ENCODE results near the gene TCHP. TPM values are rescaled to one million over a fixed set of nuclear protein-coding genes. Genes with fewer than 3 reads are reported as not detected.

Gene TCHP
- total and polyA plus RNA-seq, 2 experiments from 2014 or later, result 3.1 to 6.2 TPM

- Histone ChIP-seq H3K36me3 (ENCODE audit: insufficient read depth) (no peaks in the 10 kb centered on the region), H3K4me2 (peak overlapping the region; percentile 39), H3K27ac (ENCODE audit: low read depth) (no peak overlapping the region)
Observed at GRCh38 chr12:109944561-109945359, 44.7 kb downstream of the TCHP start.

More at GRCh38 chr12:109944561-109945359, 44.7 kb downstream of the TCHP start:
- Histone ChIP-seq H4K20me1 (replicated peaks; ENCODE audit: insufficient read depth) (no peaks in the 10 kb centered on the region), H3K4me1 (ENCODE audit: insufficient read depth) (peaks cover 18% of the 10 kb centered on the region), H2AFZ (no peak overlapping the region), H3F3A (replicated peaks; ENCODE audit: low read depth) (no peaks in the 10 kb centered on the region), H3K27me3 (ENCODE audit: insufficient read depth) (no peaks in the 10 kb centered on the region), H3K79me2 (replicated peaks; ENCODE audit: insufficient read depth) (no peaks in the 10 kb centered on the region), H3K9me2 (ENCODE audit: insufficient read depth) (no peaks in the 10 kb centered on the region), H3K4me3 (peak overlapping the region; percentile 17; the same call in 1 of the 2 replicates)
- Mint-ChIP-seq H3K36me3 (ENCODE audit: low read depth) (peaks cover 3% of the 10 kb centered on the region; the same call in 2 of the 3 replicates), H3K4me1 (peaks cover 33% of the 10 kb centered on the region), H3K4me3 (peak overlapping the region; percentile 57), H3K27ac (peak overlapping the region; percentile 85), H3K9me3 (no peaks in the 10 kb centered on the region), H3K27me3 (ENCODE audit: insufficient read depth, low read depth, poor library complexity) (peaks cover 6% of the 10 kb centered on the region)
- TF ChIP-seq ETS1 (IDR thresholded peaks at IDR 0.05), result no peak; the same call in 1 of the 2 replicates
- 0 out of 2 replicates have a peak, but pooled peaks have one; percentile 30 for TF ChIP-seq ZNF462 (CRISPR knock-in tag; IDR thresholded peaks at IDR 0.05)
- no peak for TF ChIP-seq ZNF114 (CRISPR knock-in tag; IDR thresholded peaks at IDR 0.05)
- peak; percentile 54; the same call in 1 of the 2 replicates for TF ChIP-seq POLR2AphosphoS5 (IDR thresholded peaks at IDR 0.05; ENCODE audit: low read depth)
- TF ChIP-seq, protein P1, sequence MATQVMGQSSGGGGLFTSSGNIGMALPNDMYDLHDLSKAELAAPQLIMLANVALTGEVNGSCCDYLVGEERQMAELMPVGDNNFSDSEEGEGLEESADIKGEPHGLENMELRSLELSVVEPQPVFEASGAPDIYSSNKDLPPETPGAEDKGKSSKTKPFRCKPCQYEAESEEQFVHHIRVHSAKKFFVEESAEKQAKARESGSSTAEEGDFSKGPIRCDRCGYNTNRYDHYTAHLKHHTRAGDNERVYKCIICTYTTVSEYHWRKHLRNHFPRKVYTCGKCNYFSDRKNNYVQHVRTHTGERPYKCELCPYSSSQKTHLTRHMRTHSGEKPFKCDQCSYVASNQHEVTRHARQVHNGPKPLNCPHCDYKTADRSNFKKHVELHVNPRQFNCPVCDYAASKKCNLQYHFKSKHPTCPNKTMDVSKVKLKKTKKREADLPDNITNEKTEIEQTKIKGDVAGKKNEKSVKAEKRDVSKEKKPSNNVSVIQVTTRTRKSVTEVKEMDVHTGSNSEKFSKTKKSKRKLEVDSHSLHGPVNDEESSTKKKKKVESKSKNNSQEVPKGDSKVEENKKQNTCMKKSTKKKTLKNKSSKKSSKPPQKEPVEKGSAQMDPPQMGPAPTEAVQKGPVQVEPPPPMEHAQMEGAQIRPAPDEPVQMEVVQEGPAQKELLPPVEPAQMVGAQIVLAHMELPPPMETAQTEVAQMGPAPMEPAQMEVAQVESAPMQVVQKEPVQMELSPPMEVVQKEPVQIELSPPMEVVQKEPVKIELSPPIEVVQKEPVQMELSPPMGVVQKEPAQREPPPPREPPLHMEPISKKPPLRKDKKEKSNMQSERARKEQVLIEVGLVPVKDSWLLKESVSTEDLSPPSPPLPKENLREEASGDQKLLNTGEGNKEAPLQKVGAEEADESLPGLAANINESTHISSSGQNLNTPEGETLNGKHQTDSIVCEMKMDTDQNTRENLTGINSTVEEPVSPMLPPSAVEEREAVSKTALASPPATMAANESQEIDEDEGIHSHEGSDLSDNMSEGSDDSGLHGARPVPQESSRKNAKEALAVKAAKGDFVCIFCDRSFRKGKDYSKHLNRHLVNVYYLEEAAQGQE (IDR thresholded peaks at IDR 0.05; ENCODE audit: unreplicated experiment), result no peak
- TF ChIP-seq, protein P2, sequence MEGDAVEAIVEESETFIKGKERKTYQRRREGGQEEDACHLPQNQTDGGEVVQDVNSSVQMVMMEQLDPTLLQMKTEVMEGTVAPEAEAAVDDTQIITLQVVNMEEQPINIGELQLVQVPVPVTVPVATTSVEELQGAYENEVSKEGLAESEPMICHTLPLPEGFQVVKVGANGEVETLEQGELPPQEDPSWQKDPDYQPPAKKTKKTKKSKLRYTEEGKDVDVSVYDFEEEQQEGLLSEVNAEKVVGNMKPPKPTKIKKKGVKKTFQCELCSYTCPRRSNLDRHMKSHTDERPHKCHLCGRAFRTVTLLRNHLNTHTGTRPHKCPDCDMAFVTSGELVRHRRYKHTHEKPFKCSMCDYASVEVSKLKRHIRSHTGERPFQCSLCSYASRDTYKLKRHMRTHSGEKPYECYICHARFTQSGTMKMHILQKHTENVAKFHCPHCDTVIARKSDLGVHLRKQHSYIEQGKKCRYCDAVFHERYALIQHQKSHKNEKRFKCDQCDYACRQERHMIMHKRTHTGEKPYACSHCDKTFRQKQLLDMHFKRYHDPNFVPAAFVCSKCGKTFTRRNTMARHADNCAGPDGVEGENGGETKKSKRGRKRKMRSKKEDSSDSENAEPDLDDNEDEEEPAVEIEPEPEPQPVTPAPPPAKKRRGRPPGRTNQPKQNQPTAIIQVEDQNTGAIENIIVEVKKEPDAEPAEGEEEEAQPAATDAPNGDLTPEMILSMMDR (conservative IDR thresholded peaks at IDR 0.05; ENCODE audit: low read depth in 2 of 2), result peak; percentile 13 to 52; a peak in 2 of 4 replicates
- TF ChIP-seq CREB1 (CRISPR knock-in tag; IDR thresholded peaks at IDR 0.05; ENCODE audit: low read depth), result peak; percentile 22; the same call in 1 of the 2 replicates
- TF ChIP-seq STAT1 (IDR thresholded peaks at IDR 0.05; ENCODE audit: unreplicated experiment), result no peak
- TF ChIP-seq EZH2 (IDR thresholded peaks at IDR 0.05; ENCODE audit: low read depth, unreplicated experiment), result no peak
- no peak for TF ChIP-seq JUNB (IDR thresholded peaks at IDR 0.05; ENCODE audit: unreplicated experiment)
- no peak for TF ChIP-seq ZNF331 (CRISPR knock-in tag; IDR thresholded peaks at IDR 0.05; ENCODE audit: low read depth)
- TF ChIP-seq EZH2phosphoT487 (IDR thresholded peaks at IDR 0.05; ENCODE audit: unreplicated experiment), result no peak
- TF ChIP-seq NANOG (IDR thresholded peaks at IDR 0.05; ENCODE audit: borderline replicate concordance), result no peak
- ATAC-seq (peak; percentile 98), DNase-seq (ENCODE audit: low spot score) (peak; percentile 92)
